HEK293T (cell line): ENCODE data around the gene SLCO4A1.

Experiments
- CTCF ChIA-PET: fragments of 350-600 bp; formaldehyde crosslinking; extraction: SDS; loops from one replicate; lab custom pipeline; 2021; ENCODE audit warnings: antibody characterized with exemption, inconsistent platforms; lab: Yijun Ruan, JAX
- POLR2A ChIA-PET: fragments of 350-600 bp; formaldehyde crosslinking; extraction: SDS; loops from one replicate; lab custom pipeline; 2020; ENCODE audit warnings: antibody characterized with exemption, inconsistent platforms; lab: Yijun Ruan, JAX
- DNase-seq: peaks from one replicate; pipeline ENCODE4 v3.0.0; 2012; ENCODE audit warnings: mixed read lengths; ENCODE audit errors: extremely low spot score
- ARNT ChIP-seq: fragments of 450-650 bp; IDR thresholded peaks from 2 replicates; pipeline ENCODE4 v1.6.1; 2017; ENCODE audit warnings: mild to moderate bottlenecking
- BHLHE40 ChIP-seq: fragments of 450-650 bp; IDR thresholded peaks from 2 replicates; pipeline ENCODE4 v1.6.1; 2016; ENCODE audit warnings: mild to moderate bottlenecking, moderate library complexity, borderline replicate concordance
- CTBP1 ChIP-seq: fragments of 450-650 bp; IDR thresholded peaks from 2 replicates; pipeline ENCODE4 v1.6.1; 2016; ENCODE audit warnings: borderline replicate concordance
- ELF4 ChIP-seq: fragments of 450-650 bp; IDR thresholded peaks from 2 replicates; pipeline ENCODE4 v1.6.1; 2017; ENCODE audit warnings: antibody characterized with exemption
- FOXA1 ChIP-seq: fragments of 450-650 bp; IDR thresholded peaks from 2 replicates; pipeline ENCODE4 v1.6.1; 2016; ENCODE audit warnings: mild to moderate bottlenecking
- FOXK2 ChIP-seq: fragments of 450-650 bp; IDR thresholded peaks from 2 replicates; pipeline ENCODE4 v1.6.1; 2016; ENCODE audit warnings: mild to moderate bottlenecking
- FOXM1 ChIP-seq: fragments of 450-650 bp; IDR thresholded peaks from 2 replicates; pipeline ENCODE4 v1.6.1; 2017; ENCODE audit warnings: mild to moderate bottlenecking, borderline replicate concordance
- HDGF ChIP-seq: fragments of 450-650 bp; IDR thresholded peaks from 2 replicates; pipeline ENCODE4 v1.6.1; 2017; ENCODE audit warnings: antibody characterized with exemption, borderline replicate concordance
- L3MBTL2 ChIP-seq: fragments of 450-650 bp; conservative IDR thresholded peaks from 2 replicates; pipeline ENCODE4 v1.6.1; 2016; ENCODE audit warnings: mild to moderate bottlenecking
- LEF1 ChIP-seq: fragments of 450-650 bp; IDR thresholded peaks from 2 replicates; pipeline ENCODE4 v1.6.1; 2017; ENCODE audit warnings: mild to moderate bottlenecking, borderline replicate concordance
- NFRKB ChIP-seq: fragments of 450-650 bp; IDR thresholded peaks from 2 replicates; pipeline ENCODE4 v1.6.1; 2016; ENCODE audit warnings: mild to moderate bottlenecking, moderate library complexity
- PKNOX1 ChIP-seq: fragments of 450-650 bp; IDR thresholded peaks from 2 replicates; pipeline ENCODE4 v1.6.1; 2016
- SP1 ChIP-seq: fragments of 450-650 bp; IDR thresholded peaks from 2 replicates; pipeline ENCODE4 v1.6.1; 2017
- SUZ12 ChIP-seq: fragments of 450-650 bp; IDR thresholded peaks from 2 replicates; pipeline ENCODE4 v1.6.1; 2016; ENCODE audit warnings: mild to moderate bottlenecking
- TARDBP ChIP-seq: fragments of 450-650 bp; IDR thresholded peaks from 2 replicates; pipeline ENCODE4 v1.6.1; 2016
- ZNF384 ChIP-seq: fragments of 450-650 bp; IDR thresholded peaks from 2 replicates; pipeline ENCODE4 v1.6.1; 2016

Gene SLCO4A1

GRCh38 chr20:62702895-62703852 lies 60.9 kb downstream of the SLCO4A1 start:
- ChIA-PET CTCF (interaction anchor here (0.6 kb wide), 1 partner anchor 91 kb away, joined by 3 read pairs; no protein-coding TSS in a partner anchor), POLR2A (no interaction called here)
- no peak for TF ChIP-seq HDGF
- TF ChIP-seq BHLHE40, result no peak
- TF ChIP-seq TARDBP, result no peak
- no peak for TF ChIP-seq ARNT
- TF ChIP-seq ELF4, result no peak
- TF ChIP-seq NFRKB, result no peak
- no peak for TF ChIP-seq FOXM1
- TF ChIP-seq L3MBTL2, result no peak
- TF ChIP-seq SP1, result no peak
- no peak for TF ChIP-seq FOXA1
- no peak for TF ChIP-seq LEF1
- no peak for TF ChIP-seq CTBP1
- no peak for TF ChIP-seq SUZ12
- no peak for TF ChIP-seq PKNOX1
- DNase-seq, result no peak

- no peak for DNase-seq
- POLR2A ChIA-PET, result no interaction called here
- TF ChIP-seq ZNF384 (no peak), FOXA1 (no peak), SUZ12 (no peak), HDGF (no peak), LEF1 (no peak), PKNOX1 (no peak), FOXK2 (no peak), L3MBTL2 (no peak), NFRKB (no peak), SP1 (no peak), BHLHE40 (no peak), ARNT (no peak), TARDBP (no peak), ELF4 (no peak), CTBP1 (no peak), FOXM1 (no peak)
- CTCF ChIA-PET, result interaction anchor here (0.6 kb wide), 1 partner anchor 91 kb away, joined by 3 read pairs; no protein-coding TSS in a partner anchor
Observed at GRCh38 chr20:62703853-62704228, 61.5 kb downstream of the SLCO4A1 start.

GRCh38 chr20:62704341-62704948 lies 62.1 kb downstream of the SLCO4A1 start:
- ChIA-PET POLR2A (no interaction called here), CTCF (no interaction called here)
- peak; percentile 32 for DNase-seq
- TF ChIP-seq L3MBTL2 (no peak), ARNT (no peak), ELF4 (no peak), HDGF (no peak), FOXA1 (no peak), SUZ12 (no peak), BHLHE40 (no peak), FOXK2 (no peak), TARDBP (no peak), ZNF384 (no peak)

GRCh38 chr20:62705627-62706026 lies 63.3 kb downstream of the SLCO4A1 start:
- TF ChIP-seq FOXA1 (no peak), L3MBTL2 (no peak), ZNF384 (no peak)
- ChIA-PET CTCF (interaction anchor here (1.1 kb wide), 1 partner anchor 11 kb away, joined by 3 read pairs; no protein-coding TSS in a partner anchor), POLR2A (no interaction called here)
- DNase-seq, result no peak

- POLR2A ChIA-PET, result no interaction called here
- CTCF ChIA-PET, result no interaction called here
- TF ChIP-seq ELF4 (no peak), LEF1 (no peak), TARDBP (no peak), SP1 (no peak), SUZ12 (no peak), BHLHE40 (no peak), NFRKB (no peak), FOXM1 (no peak)
- no peak for DNase-seq
Observed at GRCh38 chr20:62706344-62706743, 64.0 kb downstream of the SLCO4A1 start.

GRCh38 chr20:62706857-62707256 lies 64.6 kb downstream of the SLCO4A1 start:
- ChIA-PET POLR2A (no interaction called here), CTCF (no interaction called here)
- no peak for DNase-seq
- TF ChIP-seq CTBP1, result no peak
- TF ChIP-seq ZNF384, result no peak
- no peak for TF ChIP-seq SP1
- no peak for TF ChIP-seq ELF4
- TF ChIP-seq TARDBP, result no peak
- TF ChIP-seq SUZ12, result no peak
- no peak for TF ChIP-seq FOXA1
- TF ChIP-seq BHLHE40, result no peak
- TF ChIP-seq HDGF, result no peak
- no peak for TF ChIP-seq L3MBTL2
- no peak for TF ChIP-seq LEF1
- no peak for TF ChIP-seq PKNOX1
